ENCODE data around the gene CSRP3. TPM values are rescaled to one million over a fixed set of nuclear protein-coding genes. Genes with fewer than 3 reads are reported as not detected.

CSRP3 gene
- total RNA-seq, 2 donors from 2014 or later = 0.35 TPM; not detected in 1

DNA sequence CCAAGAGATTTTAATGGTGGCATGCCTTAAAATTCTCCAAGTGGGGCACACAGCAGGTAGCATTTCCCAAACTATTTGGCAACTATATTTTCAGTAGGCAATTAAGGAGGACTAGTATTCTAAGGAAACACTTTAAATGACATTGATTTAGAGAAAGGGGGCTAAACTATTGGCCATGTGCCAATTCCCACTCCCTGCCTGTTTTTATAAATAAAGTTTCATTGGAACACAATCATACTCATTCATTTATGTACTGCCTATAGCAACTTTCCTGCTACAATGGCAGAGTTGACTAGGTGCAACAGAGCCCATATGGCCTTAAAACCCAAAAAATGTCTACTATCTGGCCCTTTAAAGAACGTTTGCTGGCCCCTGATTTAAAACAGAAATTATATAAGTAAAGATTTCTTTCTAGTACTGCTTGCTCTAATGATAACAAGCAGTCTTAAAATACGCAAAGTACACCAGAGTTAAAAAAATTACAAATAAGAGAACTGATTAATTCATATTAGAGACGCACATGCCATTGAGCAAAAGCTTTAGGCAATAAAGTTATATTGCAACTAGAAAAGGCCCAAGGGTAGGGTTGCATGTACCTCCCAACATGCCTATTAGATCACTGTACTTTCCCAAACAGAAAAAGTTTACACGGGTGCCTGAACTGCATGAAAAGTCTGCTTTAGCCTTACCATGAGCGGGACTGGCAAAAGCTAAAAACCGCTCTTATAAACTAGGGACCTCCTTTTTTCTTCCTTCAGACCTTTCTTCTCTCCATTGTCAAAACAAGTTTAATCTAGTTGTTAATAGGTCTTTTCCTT is 24.8 kb upstream of the CSRP3 start:
- no peak for DNase-seq
- H3K27ac ChIP-seq = no peak overlapping the region

GRCh38 chr11:19225581-19225980 is 23.8 kb upstream of the CSRP3 start:
- H3K4me1 ChIP-seq = no peaks in the 10 kb centered on the region
- H3K9me3 ChIP-seq = no peaks in the 10 kb centered on the region
- H3K27ac ChIP-seq = no peak overlapping the region
- no peaks in the 10 kb centered on the region for H3K36me3 ChIP-seq
- H3K9ac ChIP-seq (ENCODE audit: low read depth in 2 of 2, low read length in 2 of 2) = no peak overlapping the region
- H3K27me3 ChIP-seq = no peaks in the 10 kb centered on the region
- TF ChIP-seq CTCF (IDR thresholded peaks at IDR 0.05) = no peak
- no peak overlapping the region for H3K4me3 ChIP-seq
- DNase-seq = peak; percentile 63
- intact Hi-C loops (cut with DNase I) = no loop called here

More for the DNA sequence above, 24.8 kb upstream of the CSRP3 start:
- no peak overlapping the region for H3K9ac ChIP-seq (ENCODE audit: low read depth in 2 of 2, low read length in 2 of 2)
- no peaks in the 10 kb centered on the region for H3K4me1 ChIP-seq
- TF ChIP-seq CTCF (IDR thresholded peaks at IDR 0.05) = no peak
- no peaks in the 10 kb centered on the region for H3K9me3 ChIP-seq
- intact Hi-C loops (cut with DNase I) = no loop called here
- no peaks in the 10 kb centered on the region for H3K27me3 ChIP-seq
- H3K4me3 ChIP-seq = no peak overlapping the region
- H3K36me3 ChIP-seq = no peaks in the 10 kb centered on the region

GRCh38 chr11:19225123-19225522 is 23.3 kb upstream of the CSRP3 start:
- Histone ChIP-seq H3K4me3 (no peak overlapping the region), H3K9ac (ENCODE audit: low read depth in 2 of 2, low read length in 2 of 2) (no peak overlapping the region), H3K36me3 (no peaks in the 10 kb centered on the region), H3K27me3 (no peaks in the 10 kb centered on the region), H3K9me3 (no peaks in the 10 kb centered on the region), H3K27ac (no peak overlapping the region), H3K4me1 (no peaks in the 10 kb centered on the region)
- no peak for TF ChIP-seq CTCF (IDR thresholded peaks at IDR 0.05)
- no peak for DNase-seq
- intact Hi-C loops (cut with DNase I) = no loop called here

GRCh38 chr11:19220903-19221724 is 19.3 kb upstream of the CSRP3 start:
- H3K9me3 ChIP-seq = no peaks in the 10 kb centered on the region
- H3K4me1 ChIP-seq = no peaks in the 10 kb centered on the region
- H3K4me3 ChIP-seq = no peak overlapping the region
- peak; percentile 31 for DNase-seq
- H3K27me3 ChIP-seq = no peaks in the 10 kb centered on the region
- no peak overlapping the region for H3K27ac ChIP-seq
- no peak overlapping the region for H3K9ac ChIP-seq (ENCODE audit: low read depth in 2 of 2, low read length in 2 of 2)
- TF ChIP-seq CTCF (IDR thresholded peaks at IDR 0.05) = no peak
- no peaks in the 10 kb centered on the region for H3K36me3 ChIP-seq
- intact Hi-C loops (cut with DNase I) = no loop called here

GRCh38 chr11:19218786-19219460 is 17.1 kb upstream of the CSRP3 start:
- Histone ChIP-seq H3K27me3 (no peaks in the 10 kb centered on the region), H3K36me3 (no peaks in the 10 kb centered on the region), H3K4me1 (no peaks in the 10 kb centered on the region), H3K9me3 (no peaks in the 10 kb centered on the region), H3K27ac (no peak overlapping the region), H3K4me3 (no peak overlapping the region), H3K9ac (ENCODE audit: low read depth in 2 of 2, low read length in 2 of 2) (no peak overlapping the region)
- intact Hi-C loops (cut with DNase I) = no loop called here
- no peak for DNase-seq
- TF ChIP-seq CTCF (IDR thresholded peaks at IDR 0.05) = no peak
